Measurements from ENCODE around the gene GTF2A1L. TPM values are rescaled to one million over a fixed set of nuclear protein-coding genes. Genes with fewer than 3 reads are reported as not detected.
"Not testable (repeated sequence)": the region's sequence is repeated elsewhere in the genome, so short reads cannot be mapped to it uniquely, and the experiment has no call there.

The GTF2A1L gene
- total RNA-seq, 1 donor from 2014 or later, result 22.2 TPM

DNA sequence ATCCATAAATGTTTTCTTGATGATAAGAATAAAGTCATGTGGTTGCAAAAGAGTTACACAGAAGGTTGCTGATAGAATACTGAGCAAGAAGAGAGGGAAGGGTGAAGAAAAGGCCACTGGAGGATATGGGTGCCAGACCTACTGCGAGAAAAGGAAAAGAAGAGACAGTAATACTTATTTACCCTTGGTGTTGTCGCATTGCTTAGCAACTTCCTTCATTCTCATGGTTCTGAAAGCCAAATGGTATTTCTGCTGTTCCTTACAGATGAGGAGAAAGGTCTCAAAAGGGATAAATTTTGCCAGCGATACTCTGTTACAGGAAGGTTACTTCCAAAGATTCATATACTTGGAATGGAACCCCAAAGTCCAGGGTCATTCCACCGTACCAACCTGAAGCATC lies 75.4 kb downstream of the GTF2A1L start:
- DNase-seq (ENCODE audit: low spot score in 2 of 2), result no peak
- Histone ChIP-seq H3K27me3 (no peaks in the 10 kb centered on the region), H3K27ac (no peak overlapping the region), H3K4me3 (no peak overlapping the region), H3K4me1 (no peaks in the 10 kb centered on the region), H3K9me3 (no peaks in the 10 kb centered on the region), H3K36me3 (no peaks in the 10 kb centered on the region)
- intact Hi-C loops (cut with DNase I), result no loop called here
- TF ChIP-seq, protein P1, sequence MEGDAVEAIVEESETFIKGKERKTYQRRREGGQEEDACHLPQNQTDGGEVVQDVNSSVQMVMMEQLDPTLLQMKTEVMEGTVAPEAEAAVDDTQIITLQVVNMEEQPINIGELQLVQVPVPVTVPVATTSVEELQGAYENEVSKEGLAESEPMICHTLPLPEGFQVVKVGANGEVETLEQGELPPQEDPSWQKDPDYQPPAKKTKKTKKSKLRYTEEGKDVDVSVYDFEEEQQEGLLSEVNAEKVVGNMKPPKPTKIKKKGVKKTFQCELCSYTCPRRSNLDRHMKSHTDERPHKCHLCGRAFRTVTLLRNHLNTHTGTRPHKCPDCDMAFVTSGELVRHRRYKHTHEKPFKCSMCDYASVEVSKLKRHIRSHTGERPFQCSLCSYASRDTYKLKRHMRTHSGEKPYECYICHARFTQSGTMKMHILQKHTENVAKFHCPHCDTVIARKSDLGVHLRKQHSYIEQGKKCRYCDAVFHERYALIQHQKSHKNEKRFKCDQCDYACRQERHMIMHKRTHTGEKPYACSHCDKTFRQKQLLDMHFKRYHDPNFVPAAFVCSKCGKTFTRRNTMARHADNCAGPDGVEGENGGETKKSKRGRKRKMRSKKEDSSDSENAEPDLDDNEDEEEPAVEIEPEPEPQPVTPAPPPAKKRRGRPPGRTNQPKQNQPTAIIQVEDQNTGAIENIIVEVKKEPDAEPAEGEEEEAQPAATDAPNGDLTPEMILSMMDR (IDR thresholded peaks at IDR 0.05), result no peak

DNA sequence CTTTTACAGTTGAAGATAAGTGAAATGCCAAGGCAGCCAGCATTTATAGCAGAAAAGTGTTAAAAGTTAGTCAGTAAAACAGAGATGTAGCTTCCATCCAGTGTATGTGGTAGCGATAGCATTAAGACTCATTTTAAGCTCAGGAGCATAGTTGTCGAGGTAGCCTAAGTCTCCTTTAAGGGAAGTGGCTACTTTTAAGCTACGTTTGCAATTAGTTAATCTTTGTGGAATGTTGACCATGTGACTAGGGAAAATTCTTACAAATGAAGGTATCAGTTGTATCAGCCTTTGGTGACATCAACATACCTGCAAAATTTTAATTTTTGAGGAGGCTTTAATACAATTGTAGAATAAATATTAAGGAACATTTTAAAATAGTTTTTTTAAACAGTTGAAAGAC lies 76.0 kb downstream of the GTF2A1L start:
- Histone ChIP-seq H3K4me3 (no peak overlapping the region), H3K27me3 (no peaks in the 10 kb centered on the region), H3K9me3 (no peaks in the 10 kb centered on the region), H3K36me3 (no peaks in the 10 kb centered on the region), H3K27ac (no peak overlapping the region), H3K4me1 (no peaks in the 10 kb centered on the region)
- TF ChIP-seq, protein P1 (IDR thresholded peaks at IDR 0.05), result no peak
- no peak for DNase-seq (ENCODE audit: low spot score in 2 of 2)
- intact Hi-C loops (cut with DNase I), result no loop called here

GRCh38 chr2:48694149-48694548 lies 76.5 kb downstream of the GTF2A1L start:
- H3K27ac ChIP-seq, result no peak overlapping the region

GRCh38 chr2:48695991-48696390 lies 78.3 kb downstream of the GTF2A1L start:
- TF ChIP-seq, protein P1 (IDR thresholded peaks at IDR 0.05), result no peak
- Histone ChIP-seq H3K27ac (no peak overlapping the region), H3K36me3 (no peaks in the 10 kb centered on the region), H3K9me3 (no peaks in the 10 kb centered on the region), H3K4me1 (no peaks in the 10 kb centered on the region), H3K27me3 (no peaks in the 10 kb centered on the region), H3K4me3 (no peak overlapping the region)
- DNase-seq (ENCODE audit: low spot score in 2 of 2), result no peak
- intact Hi-C loops (cut with DNase I), result no loop called here

More at GRCh38 chr2:48694149-48694548, 76.5 kb downstream of the GTF2A1L start:
- H3K27me3 ChIP-seq, result no peaks in the 10 kb centered on the region
- intact Hi-C loops (cut with DNase I), result no loop called here
- no peaks in the 10 kb centered on the region for H3K36me3 ChIP-seq
- TF ChIP-seq, protein P1 (IDR thresholded peaks at IDR 0.05), result no peak
- H3K4me3 ChIP-seq, result no peak overlapping the region
- H3K4me1 ChIP-seq, result no peaks in the 10 kb centered on the region
- no peaks in the 10 kb centered on the region for H3K9me3 ChIP-seq
- DNase-seq (ENCODE audit: low spot score in 2 of 2), result no peak

- Histone ChIP-seq H3K27me3 (no peaks in the 10 kb centered on the region), H3K27ac (no peak overlapping the region)
- TF ChIP-seq, protein P1 (IDR thresholded peaks at IDR 0.05), result no peak
Measured at GRCh38 chr2:48696881-48697280, 79.2 kb downstream of the GTF2A1L start.

GRCh38 chr2:48699348-48699930 lies 81.8 kb downstream of the GTF2A1L start:
- H3K9me3 ChIP-seq, result no peaks in the 10 kb centered on the region
- TF ChIP-seq, protein P1 (IDR thresholded peaks at IDR 0.05), result no peak
- H3K4me1 ChIP-seq, result no peaks in the 10 kb centered on the region
- no peaks in the 10 kb centered on the region for H3K36me3 ChIP-seq
- no peak overlapping the region for H3K27ac ChIP-seq
- no peaks in the 10 kb centered on the region for H3K27me3 ChIP-seq
- intact Hi-C loops (cut with DNase I), result no loop called here
- H3K4me3 ChIP-seq, result no peak overlapping the region
- no peak for DNase-seq (ENCODE audit: low spot score in 2 of 2)

More at GRCh38 chr2:48696881-48697280, 79.2 kb downstream of the GTF2A1L start:
- no peak overlapping the region for H3K4me3 ChIP-seq
- intact Hi-C loops (cut with DNase I), result no loop called here
- no peaks in the 10 kb centered on the region for H3K9me3 ChIP-seq
- H3K4me1 ChIP-seq, result no peaks in the 10 kb centered on the region
- H3K36me3 ChIP-seq, result no peaks in the 10 kb centered on the region
- no peak for DNase-seq (ENCODE audit: low spot score in 2 of 2)

- H3K4me1 ChIP-seq; H3K4me3 ChIP-seq; H3K9me3 ChIP-seq; intact Hi-C loops (cut with DNase I); DNase-seq (ENCODE audit: low spot score in 2 of 2); H3K36me3 ChIP-seq; H3K27me3 ChIP-seq; H3K27ac ChIP-seq: not testable (repeated sequence)
Measured at GRCh38 chr2:48703621-48704020, 86.0 kb downstream of the GTF2A1L start.

All from ascending aorta (tissue), 2 donors.